Effector memory CD8-positive, alpha-beta T cell (primary cell): Measurements from ENCODE around the gene BUD13.
A peak's percentile ranks its signal among the peaks of the same experiment; 100 is the strongest.

Experiments
- ATAC-seq: fragments of 150-1000 bp; cut with Tn5 transposase; replicated peaks from 2 replicates; pipeline ENCODE4 v1.10.0; 2021; ENCODE audit warnings: mild to moderate bottlenecking, moderate library complexity
- DNase-seq, 3 experiments: peaks; one replicate each; pipeline ENCODE4 v3.0.0; 2021
- H3K27ac Mint-ChIP-seq, 2 donors: one replicate each; pipeline ENCODE4 v1.8.0; 2022; ENCODE audit warnings: mild to moderate bottlenecking in 2 of 2, mixed read lengths in 2 of 2, moderate library complexity in 2 of 2
- H3K27me3 Mint-ChIP-seq, 2 donors: one replicate each; pipeline ENCODE4 v1.8.0; 2022; ENCODE audit warnings: mixed read lengths in 2 of 2
- H3K36me3 Mint-ChIP-seq: one replicate; pipeline ENCODE4 v1.8.0; 2022; ENCODE audit warnings: mild to moderate bottlenecking, moderate library complexity, mixed read lengths; ENCODE audit not compliant: insufficient read depth
- H3K4me1 Mint-ChIP-seq, 2 donors: one replicate each; pipeline ENCODE4 v1.8.0; 2022; ENCODE audit warnings: low read depth in 2 of 2, mixed read lengths in 2 of 2
- H3K4me3 Mint-ChIP-seq, 2 donors: one replicate each; pipeline ENCODE4 v1.8.0; 2022; ENCODE audit warnings: mild to moderate bottlenecking in 2 of 2, mixed read lengths in 2 of 2, moderate library complexity in 2 of 2
- H3K9me3 Mint-ChIP-seq, 2 donors: one replicate each; pipeline ENCODE4 v1.8.0; 2022; ENCODE audit warnings: mixed read lengths in 2 of 2

Gene BUD13

DNA sequence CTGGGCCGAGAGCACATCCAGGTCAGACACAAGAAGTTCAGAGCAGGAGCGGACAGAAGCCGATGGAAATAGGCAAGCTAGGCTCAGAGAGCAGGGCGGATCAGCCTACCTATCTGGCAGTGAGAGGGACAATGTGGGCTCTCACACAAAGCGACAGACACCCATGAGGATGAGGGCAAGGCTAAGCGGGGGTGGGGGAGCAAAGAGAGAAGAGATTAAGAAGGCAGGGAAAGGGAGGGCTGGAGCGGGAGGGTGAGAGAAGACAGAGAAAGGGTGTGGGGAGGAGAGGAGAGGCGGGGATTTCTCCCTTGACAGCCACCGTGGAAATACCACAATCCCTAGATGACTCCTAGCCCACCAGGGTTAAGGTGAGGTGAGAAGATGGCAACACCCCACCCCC lies 57.9 kb downstream of the BUD13 start:
- Mint-ChIP-seq H3K4me3 (no peak overlapping the region), H3K4me1 (no peaks in the 10 kb centered on the region), H3K27ac (peak overlapping the region in 1 of 2 donors; percentile 12), H3K27me3 (peaks cover 39 to 54% of the 10 kb centered on the region in 2 donors), H3K36me3 (no peaks in the 10 kb centered on the region), H3K9me3 (no peaks in the 10 kb centered on the region)
- DNase-seq (no peak), ATAC-seq (no peak)

DNA sequence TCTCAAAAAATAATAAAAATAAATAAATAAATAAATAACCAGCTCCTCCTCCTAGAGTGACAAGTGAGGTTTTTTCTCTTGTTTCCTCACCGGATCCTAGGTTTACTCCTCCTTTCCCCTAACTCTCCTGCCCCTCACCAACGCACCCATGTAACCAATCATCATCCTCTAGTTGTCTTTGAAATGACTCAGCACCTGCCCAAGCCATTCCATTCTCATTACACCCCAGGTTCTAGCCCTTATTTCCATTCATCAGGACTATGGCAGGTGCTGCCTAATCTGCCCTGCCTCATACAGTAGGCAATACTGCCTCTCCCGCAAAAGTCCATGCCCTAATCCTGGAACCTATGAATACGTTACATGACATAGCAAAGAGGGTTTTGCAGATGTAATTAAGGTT lies 60.4 kb downstream of the BUD13 start:
- Mint-ChIP-seq H3K36me3 (no peaks in the 10 kb centered on the region), H3K9me3 (no peaks in the 10 kb centered on the region), H3K4me3 (no peak overlapping the region), H3K27me3 (peaks cover 48 to 66% of the 10 kb centered on the region in 2 donors), H3K27ac (no peak overlapping the region), H3K4me1 (no peaks in the 10 kb centered on the region)
- ATAC-seq (no peak), DNase-seq (no peak)

DNA sequence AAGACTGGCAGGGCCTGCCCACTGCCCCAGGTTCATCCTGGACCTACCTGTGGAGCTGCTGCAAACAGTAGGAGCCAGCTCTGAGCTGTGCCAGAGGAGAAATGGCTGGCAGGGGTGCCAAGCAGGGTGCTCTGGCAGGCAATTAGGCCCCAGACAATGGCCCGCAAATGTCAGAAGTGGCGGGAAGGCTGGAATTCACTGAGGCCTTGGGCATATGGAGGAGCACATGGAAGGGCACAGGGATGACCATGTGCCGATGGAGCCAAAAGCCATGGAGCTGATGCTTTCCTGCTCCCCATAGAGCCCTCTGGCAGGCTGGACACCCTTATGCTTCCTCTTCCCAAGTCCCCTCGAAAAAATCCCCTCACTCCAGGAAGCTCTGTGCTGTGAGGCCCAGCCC lies 62.0 kb downstream of the BUD13 start:
- Mint-ChIP-seq H3K27me3 (peaks cover 50 to 75% of the 10 kb centered on the region in 2 donors), H3K4me1 (no peaks in the 10 kb centered on the region), H3K27ac (no peak overlapping the region), H3K36me3 (peaks cover 4% of the 10 kb centered on the region), H3K9me3 (no peaks in the 10 kb centered on the region), H3K4me3 (no peak overlapping the region)
- ATAC-seq (no peak), DNase-seq (no peak)

DNA sequence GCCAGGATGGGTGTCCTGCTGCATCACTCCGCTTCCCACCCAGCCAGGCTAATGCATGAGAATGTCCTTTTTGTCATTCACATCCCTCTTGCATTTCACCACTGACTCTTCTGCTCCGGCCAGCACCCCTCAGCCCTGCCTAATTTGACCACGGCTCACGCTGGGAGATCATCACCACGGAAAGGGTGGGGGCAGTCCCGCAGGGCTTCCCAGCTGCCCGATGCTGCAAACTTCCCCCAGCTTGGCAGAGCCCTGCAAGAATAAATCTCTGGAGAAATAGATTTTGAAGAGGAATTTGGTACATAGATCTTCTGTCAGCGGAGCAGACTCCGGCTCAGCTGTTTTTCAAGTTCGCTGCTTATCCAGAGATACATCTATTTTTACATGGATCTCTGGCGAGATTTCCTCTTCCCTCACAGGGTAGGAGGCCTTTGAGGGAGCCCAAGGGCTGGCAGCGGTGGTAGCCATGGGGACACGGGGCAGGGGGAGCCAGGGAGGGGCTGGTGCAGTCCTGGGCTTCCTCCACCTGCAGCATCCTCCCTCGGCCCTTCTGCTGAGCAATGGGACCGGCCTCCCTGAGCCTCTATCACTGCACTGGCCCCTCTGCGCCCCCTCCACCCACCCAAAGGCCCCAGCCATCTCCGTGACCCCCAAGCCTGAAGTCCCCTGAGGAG lies 62.6 kb downstream of the BUD13 start:
- Mint-ChIP-seq H3K4me3 (no peak overlapping the region), H3K27me3 (peaks cover 53 to 75% of the 10 kb centered on the region in 2 donors), H3K27ac (no peak overlapping the region), H3K9me3 (no peaks in the 10 kb centered on the region), H3K36me3 (peaks cover 4% of the 10 kb centered on the region), H3K4me1 (no peaks in the 10 kb centered on the region)
- DNase-seq = no peak
- ATAC-seq = no peak

DNA sequence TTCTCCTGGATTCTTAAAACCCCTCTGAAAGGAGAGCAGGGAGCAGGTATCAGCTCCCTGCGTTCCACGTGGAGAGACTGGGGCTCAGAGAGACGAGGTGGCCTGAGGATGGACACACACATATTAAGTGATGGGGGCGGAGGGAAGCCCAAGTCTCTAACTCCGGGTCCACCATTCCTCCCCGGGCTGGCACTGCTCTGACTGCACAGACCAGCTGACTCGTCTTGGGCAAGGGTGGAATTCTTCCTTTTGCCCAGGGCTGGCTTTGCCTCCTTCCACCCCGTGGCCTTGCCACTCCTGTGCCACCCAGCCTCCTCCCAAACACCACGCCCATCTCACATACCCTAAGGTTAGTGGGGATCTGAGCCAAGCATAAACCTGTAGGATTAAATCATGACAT lies 65.0 kb downstream of the BUD13 start:
- peaks cover 45 to 81% of the 10 kb centered on the region in 2 donors for H3K27me3 Mint-ChIP-seq
- DNase-seq = no peak
- peaks cover 0 to 9% of the 10 kb centered on the region in 2 donors for H3K4me1 Mint-ChIP-seq
- H3K36me3 Mint-ChIP-seq = peaks cover 4% of the 10 kb centered on the region
- H3K9me3 Mint-ChIP-seq = no peaks in the 10 kb centered on the region
- H3K4me3 Mint-ChIP-seq = no peak overlapping the region
- no peak for ATAC-seq
- no peak overlapping the region for H3K27ac Mint-ChIP-seq

DNA sequence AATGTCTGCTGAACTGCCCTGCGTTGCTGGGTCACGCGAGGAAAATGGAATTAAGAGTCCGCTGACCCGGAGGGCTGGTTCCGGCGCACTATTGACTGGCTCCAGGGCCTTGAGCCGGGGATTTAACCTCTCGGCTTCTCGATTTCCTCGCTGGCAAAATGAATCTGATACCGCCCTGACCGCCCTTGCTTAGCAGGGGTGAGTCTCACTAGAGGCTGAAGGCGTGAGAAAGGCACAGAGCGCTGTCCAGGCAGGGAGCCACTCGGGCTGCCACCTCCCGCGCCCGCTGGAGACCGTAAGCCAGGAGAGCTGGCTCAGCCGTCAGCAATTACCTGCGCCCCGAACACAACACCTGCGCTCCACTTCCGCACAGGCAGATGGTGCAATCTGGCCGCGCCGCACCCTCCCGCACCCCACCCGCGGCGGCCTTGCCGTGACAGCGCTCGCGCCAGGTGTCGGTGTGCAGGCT lies 65.6 kb downstream of the BUD13 start:
- Mint-ChIP-seq H3K36me3 (peaks cover 4% of the 10 kb centered on the region), H3K4me3 (no peak overlapping the region), H3K27me3 (peaks cover 40 to 76% of the 10 kb centered on the region in 2 donors), H3K4me1 (peaks cover 0 to 9% of the 10 kb centered on the region in 2 donors), H3K27ac (no peak overlapping the region), H3K9me3 (no peaks in the 10 kb centered on the region)
- ATAC-seq (no peak), DNase-seq (no peak)

DNA sequence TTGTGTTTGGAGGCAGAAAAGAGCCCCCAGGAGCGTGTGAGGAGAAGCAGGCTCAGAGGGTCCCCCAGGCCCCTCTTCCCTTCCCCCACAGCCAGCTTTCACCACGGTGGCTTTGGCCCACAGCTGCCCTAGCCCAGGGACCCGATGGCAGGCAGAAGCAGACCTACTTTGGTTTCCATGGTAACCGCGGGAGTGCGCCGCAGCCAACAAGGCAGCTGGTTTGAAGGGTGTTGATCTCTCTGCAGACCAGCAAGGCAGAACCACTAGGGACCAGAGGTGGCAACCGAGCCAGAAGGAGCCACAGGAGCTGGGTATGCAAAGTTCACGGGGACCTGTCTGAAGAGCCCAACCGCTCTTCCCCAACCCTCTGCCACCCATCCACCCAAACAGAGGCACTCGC lies 69.4 kb downstream of the BUD13 start:
- peaks cover 19 to 40% of the 10 kb centered on the region in 2 donors for H3K27me3 Mint-ChIP-seq
- peak overlapping the region in 1 of 2 donors; percentile 56 for H3K4me3 Mint-ChIP-seq
- no peaks in the 10 kb centered on the region for H3K9me3 Mint-ChIP-seq
- H3K4me1 Mint-ChIP-seq = peaks cover 0 to 9% of the 10 kb centered on the region in 2 donors
- H3K36me3 Mint-ChIP-seq = peaks cover 4% of the 10 kb centered on the region
- DNase-seq (peak in 2 of 3 experiments; percentile 19 to 31), ATAC-seq (peak; percentile 80)
- H3K27ac Mint-ChIP-seq = peak overlapping the region in 1 of 2 donors; percentile 94

DNA sequence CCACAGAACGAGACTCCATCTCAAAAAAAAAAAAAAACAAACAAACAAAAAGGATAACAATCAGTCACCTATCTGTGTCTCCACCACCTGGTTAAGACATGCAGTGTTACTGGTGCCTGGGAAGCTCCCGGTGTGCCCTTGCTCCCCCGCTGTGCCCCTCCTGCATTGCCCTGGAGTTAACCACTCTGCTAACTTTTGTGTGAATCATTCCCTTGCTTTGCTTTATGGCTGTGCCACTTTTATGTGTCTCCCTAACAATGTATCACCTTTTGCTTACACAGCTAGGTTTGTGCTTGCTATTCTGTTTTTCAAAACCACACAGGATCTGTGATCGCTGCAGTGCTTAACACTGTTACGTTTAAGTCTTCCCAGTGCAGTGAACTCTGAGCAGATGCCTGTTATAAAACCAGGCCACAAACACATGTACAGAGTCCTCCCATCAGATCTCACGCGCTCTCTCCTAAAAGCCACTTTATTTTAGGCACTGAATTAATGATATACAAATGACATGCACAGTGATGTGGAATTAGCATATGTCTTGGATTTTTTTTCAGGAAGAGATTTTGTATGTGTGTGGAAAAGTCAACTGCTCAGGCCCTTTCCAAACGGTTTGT lies 69.9 kb downstream of the BUD13 start:
- no peak for DNase-seq
- peaks cover 0 to 9% of the 10 kb centered on the region in 2 donors for H3K4me1 Mint-ChIP-seq
- ATAC-seq = peak; percentile 70
- peak overlapping the region in 1 of 2 donors; percentile 94 for H3K27ac Mint-ChIP-seq
- H3K36me3 Mint-ChIP-seq = peaks cover 4% of the 10 kb centered on the region
- H3K4me3 Mint-ChIP-seq = peak overlapping the region in 1 of 2 donors; percentile 56
- no peaks in the 10 kb centered on the region for H3K9me3 Mint-ChIP-seq
- peaks cover 22 to 40% of the 10 kb centered on the region in 2 donors for H3K27me3 Mint-ChIP-seq

DNA sequence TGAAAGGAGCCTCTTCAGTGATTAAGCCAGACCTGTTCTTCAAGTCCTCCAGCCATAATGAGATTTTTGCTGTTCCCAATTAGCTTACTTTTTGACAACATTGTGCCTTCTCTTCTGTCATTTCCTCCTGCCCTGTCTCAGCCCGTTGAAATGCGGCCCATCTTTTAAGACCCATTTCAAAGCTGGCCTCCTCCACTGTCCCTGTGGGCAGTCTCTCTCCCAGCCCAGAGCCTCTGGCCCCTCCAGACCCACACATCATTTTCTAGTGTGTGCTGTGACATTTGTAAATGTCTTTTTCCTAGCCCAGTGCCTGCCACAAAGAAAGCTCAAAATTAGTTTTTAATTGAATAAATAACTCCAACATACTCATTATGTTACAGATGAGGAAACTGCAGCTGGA lies 70.9 kb downstream of the BUD13 start:
- Mint-ChIP-seq H3K4me1 (peaks cover 0 to 9% of the 10 kb centered on the region in 2 donors), H3K27me3 (peaks cover 24 to 35% of the 10 kb centered on the region in 2 donors), H3K27ac (no peak overlapping the region), H3K4me3 (no peak overlapping the region), H3K9me3 (no peaks in the 10 kb centered on the region), H3K36me3 (peaks cover 4% of the 10 kb centered on the region)
- no peak for ATAC-seq
- no peak for DNase-seq

DNA sequence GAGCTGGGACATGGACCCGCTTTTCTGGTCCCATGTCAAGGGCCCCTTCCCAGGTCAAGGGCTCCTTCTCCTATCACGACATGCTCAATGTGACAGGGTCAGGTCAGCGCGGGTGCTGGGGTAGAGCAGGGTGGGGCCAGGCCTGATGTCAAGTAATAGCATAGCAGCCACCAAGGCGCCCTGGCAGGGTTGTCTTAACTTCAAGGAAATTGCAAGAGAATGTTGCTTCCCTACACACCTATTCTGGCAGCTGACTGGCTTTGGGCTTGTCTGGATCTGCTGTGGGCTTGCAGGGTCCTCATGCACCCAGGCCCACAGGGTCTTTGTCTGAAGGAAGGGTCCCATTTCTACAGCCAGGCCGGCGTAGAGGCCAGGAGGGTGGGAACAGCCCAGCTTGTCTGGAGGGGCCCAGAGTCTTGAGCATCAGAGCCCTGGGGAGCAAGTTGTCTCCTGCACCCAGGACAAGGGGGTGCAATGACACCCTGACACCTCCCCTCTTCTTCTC lies 71.4 kb downstream of the BUD13 start:
- Mint-ChIP-seq H3K4me1 (peaks cover 0 to 9% of the 10 kb centered on the region in 2 donors), H3K4me3 (no peak overlapping the region), H3K9me3 (no peaks in the 10 kb centered on the region), H3K27me3 (peaks cover 26 to 33% of the 10 kb centered on the region in 2 donors), H3K36me3 (no peaks in the 10 kb centered on the region), H3K27ac (no peak overlapping the region)
- DNase-seq (no peak), ATAC-seq (no peak)

DNA sequence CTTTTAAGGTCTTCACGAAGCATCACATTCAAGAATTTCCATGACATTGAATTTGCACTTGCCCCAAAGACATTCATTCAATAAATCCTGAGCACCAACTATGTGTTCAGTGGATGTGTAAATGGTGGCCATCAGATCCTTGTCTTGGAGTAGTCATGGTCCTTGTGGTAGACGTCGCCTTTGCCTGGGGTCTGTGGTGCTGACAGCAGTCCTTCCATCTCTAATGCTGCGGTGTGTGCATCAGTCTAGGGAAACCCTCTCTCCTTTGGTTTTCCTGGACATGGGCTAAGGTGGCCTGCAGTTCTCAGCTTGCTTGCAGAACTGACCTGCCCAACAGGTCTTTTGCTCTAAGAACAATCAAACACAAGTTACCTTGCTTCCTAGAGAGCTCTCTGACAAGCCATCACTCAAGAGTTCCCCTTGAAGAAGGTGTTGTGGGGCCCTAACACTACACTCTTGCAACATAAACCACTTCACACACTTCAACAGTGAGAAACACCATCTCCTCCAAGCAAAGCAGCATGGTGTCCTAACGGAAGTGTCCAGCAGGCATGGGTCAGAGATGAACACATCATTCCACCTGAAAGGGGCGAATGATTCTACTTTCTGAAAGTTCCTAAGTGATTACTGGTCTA lies 72.1 kb downstream of the BUD13 start:
- H3K27me3 Mint-ChIP-seq = peaks cover 30 to 39% of the 10 kb centered on the region in 2 donors
- DNase-seq (no peak), ATAC-seq (no peak)
- H3K4me1 Mint-ChIP-seq = peaks cover 0 to 9% of the 10 kb centered on the region in 2 donors
- no peaks in the 10 kb centered on the region for H3K36me3 Mint-ChIP-seq
- no peaks in the 10 kb centered on the region for H3K9me3 Mint-ChIP-seq
- H3K27ac Mint-ChIP-seq = no peak overlapping the region
- no peak overlapping the region for H3K4me3 Mint-ChIP-seq
